Stimulated activated CD8-positive, alpha-beta memory T cell treated with anti-CD3 and anti-CD28 coated beads, Interleukin-7, amount 100 ng/mL, for 4 hours (primary cell): ENCODE results near the gene IRF9.

Experiments
- DNase-seq, 2 donors: peaks; one replicate each; pipeline ENCODE4 v3.0.0-alpha.2; 2020; ENCODE audit warnings: low read depth in 2 of 2

Gene IRF9

GRCh38 chr14:24131549-24131966 lies 29.5 kb upstream of the IRF9 start:
- no peak for DNase-seq

GRCh38 chr14:24132061-24132685 lies 28.9 kb upstream of the IRF9 start:
- DNase-seq, result no peak

GRCh38 chr14:24132976-24133375 lies 28.1 kb upstream of the IRF9 start:
- no peak for DNase-seq

GRCh38 chr14:24133735-24134134 lies 27.3 kb upstream of the IRF9 start:
- no peak for DNase-seq

GRCh38 chr14:24135584-24135833 lies 25.6 kb upstream of the IRF9 start:
- no peak for DNase-seq

GRCh38 chr14:24135834-24136683 lies 25.0 kb upstream of the IRF9 start, which contains the start of gene PSME1:
Gene PSME1 (plus strand): TSS chr14:24136194. CDS start chr14:24136263, 69 bp downstream.
- peak; percentile 86 to 89 for DNase-seq

GRCh38 chr14:24136684-24137528 lies 24.2 kb upstream of the IRF9 start:
- no peak for DNase-seq

GRCh38 chr14:24137529-24138395 lies 23.3 kb upstream of the IRF9 start:
- DNase-seq, result no peak

GRCh38 chr14:24138396-24139271 lies 22.4 kb upstream of the IRF9 start:
- no peak for DNase-seq

- no peak for DNase-seq
Observed at GRCh38 chr14:24139272-24139934, 21.7 kb upstream of the IRF9 start.

GRCh38 chr14:24141097-24141880 lies 19.8 kb upstream of the IRF9 start, which contains the start of gene EMC9:
Gene EMC9 (minus strand): TSS chr14:24141591. CDS start chr14:24141304, 287 bp downstream.
- peak; percentile 99 to 100 for DNase-seq

GRCh38 chr14:24143511-24143910 lies 17.6 kb upstream of the IRF9 start:
- no peak for DNase-seq

- no peak for DNase-seq
Observed at GRCh38 chr14:24144451-24144850, 16.6 kb upstream of the IRF9 start.

- DNase-seq, result no peak
Observed at GRCh38 chr14:24145219-24145618, 15.8 kb upstream of the IRF9 start.

- no peak for DNase-seq
Observed at GRCh38 chr14:24145690-24146452, 15.2 kb upstream of the IRF9 start.

- peak; percentile 68 to 76 for DNase-seq
Observed at GRCh38 chr14:24146453-24146977, 14.6 kb upstream of the IRF9 start, which contains the start of gene PSME2. Gene PSME2 (minus strand): TSS chr14:24146610. CDS start chr14:24146581, 29 bp downstream.

- peak; percentile 96 to 98 for DNase-seq
Observed at GRCh38 chr14:24146978-24147760, 13.9 kb upstream of the IRF9 start, which contains the start of gene RNF31. Gene RNF31 (plus strand): TSS chr14:24147498. CDS start chr14:24147699, 201 bp downstream.
